HepG2 (cell line): ENCODE data around the gene APOC4. TPM values are rescaled to one million over a fixed set of nuclear protein-coding genes. Genes with fewer than 3 reads are reported as not detected.

ENCODE experiments used
- ARID2 ChIP-seq: sonication (generic); formaldehyde crosslinking; IDR thresholded peaks from 2 replicates; pipeline ENCODE4 v1.8.1; 2022; ENCODE audit warnings: mild to moderate bottlenecking, missing genetic modification reagents, borderline replicate concordance
- ASH2L ChIP-seq: fragments of 300-600, 200-600 bp; sonication (generic); IDR thresholded peaks from 2 replicates; pipeline ENCODE4 v1.7.0; 2017; ENCODE audit warnings: low read depth, mild to moderate bottlenecking, moderate library complexity, mixed read lengths, low read length; ENCODE audit not compliant: insufficient read length
- GLI4 ChIP-seq: sonication (generic); formaldehyde crosslinking; IDR thresholded peaks from 2 replicates; pipeline ENCODE4 v1.5.1; 2020; ENCODE audit warnings: missing genetic modification reagents, mild to moderate bottlenecking, moderate library complexity, borderline replicate concordance
- GLMP ChIP-seq: sonication (generic); formaldehyde crosslinking; IDR thresholded peaks from 2 replicates; pipeline ENCODE4 v1.9.0; 2021; ENCODE audit warnings: missing genetic modification reagents, mild to moderate bottlenecking, borderline replicate concordance
- KLF9 ChIP-seq: IDR thresholded peaks from 2 replicates; pipeline ENCODE4 v1.6.1; 2016; ENCODE audit warnings: low read depth
- MTF2 ChIP-seq: sonication (generic); formaldehyde crosslinking; IDR thresholded peaks from 2 replicates; pipeline ENCODE4 v1.5.0; 2020; ENCODE audit warnings: missing genetic modification reagents, borderline replicate concordance
- SOX5 ChIP-seq: IDR thresholded peaks from 2 replicates; pipeline ENCODE4 v1.6.1; 2016; ENCODE audit warnings: borderline replicate concordance
- SP2 ChIP-seq: sonication (generic); formaldehyde crosslinking; IDR thresholded peaks from 2 replicates; pipeline ENCODE4 v1.5.1; 2020; ENCODE audit warnings: mild to moderate bottlenecking, missing genetic modification reagents
- SPEN ChIP-seq: sonication (generic); formaldehyde crosslinking; IDR thresholded peaks from 2 replicates; pipeline ENCODE4 v1.5.1; 2020; ENCODE audit warnings: low read depth, mild to moderate bottlenecking, missing genetic modification reagents
- STAT6 ChIP-seq: sonication (generic); formaldehyde crosslinking; IDR thresholded peaks from 2 replicates; pipeline ENCODE4 v1.4.0; 2020; ENCODE audit warnings: missing genetic modification reagents, mild to moderate bottlenecking, borderline replicate concordance
- TARDBP ChIP-seq: sonication (generic); formaldehyde crosslinking; IDR thresholded peaks from 2 replicates; pipeline ENCODE4 v1.8.0; 2022; ENCODE audit warnings: mild to moderate bottlenecking, missing genetic modification reagents
- TOPORS ChIP-seq: sonication (generic); formaldehyde crosslinking; IDR thresholded peaks from 2 replicates; pipeline ENCODE4 v1.8.0; 2023; ENCODE audit warnings: mild to moderate bottlenecking, missing genetic modification reagents
- U2AF2 ChIP-seq: fragments of 200-400 bp; formaldehyde crosslinking; IDR thresholded peaks from 2 replicates; pipeline ENCODE4 v1.6.1; 2017; ENCODE audit warnings: low read depth, mild to moderate bottlenecking, low read length
- ZNF30 ChIP-seq: sonication (generic); formaldehyde crosslinking; IDR thresholded peaks from 2 replicates; pipeline ENCODE4 v1.5.0; 2020; ENCODE audit warnings: mild to moderate bottlenecking, missing genetic modification reagents
- ZNF609 ChIP-seq: sonication (generic); formaldehyde crosslinking; IDR thresholded peaks from 2 replicates; pipeline ENCODE4 v1.4.0; 2020; ENCODE audit warnings: mild to moderate bottlenecking, missing genetic modification reagents, borderline replicate concordance
- ZNF660 ChIP-seq: sonication (generic); formaldehyde crosslinking; IDR thresholded peaks from 2 replicates; pipeline ENCODE4 v1.5.1; 2020; ENCODE audit warnings: mild to moderate bottlenecking, low read depth, missing genetic modification reagents, borderline replicate concordance
- ZNF772 ChIP-seq: sonication (generic); formaldehyde crosslinking; IDR thresholded peaks from 2 replicates; pipeline ENCODE4 v1.5.0; 2020; ENCODE audit warnings: mild to moderate bottlenecking, missing genetic modification reagents
- polyA plus RNA-seq, 8 experiments: library from polyadenylated mRNA; depleted of rRNA in 3 of 8; stranded (reverse) in 7 of 8; unstranded in 1 of 8; fragments of >200 nt; fragmentation: Illumina TruSeq in 4 of 8; extraction: Trizol in 4 of 8; gene quantifications; 2 replicates each; pipeline versions ENCODE4 v1.2.1 to v1.2.3, GENCODE V29; 2011 to 2016; ENCODE audit warnings: low read depth in 4 of 8, missing spikeins in 1 of 8, mixed read lengths in 1 of 8; ENCODE audit not compliant: insufficient read depth in 1 of 8
- total RNA-seq, 5 experiments: library from RNA; depleted of rRNA; stranded (reverse); fragments of >200 nt; fragmentation: Illumina TruSeq; extraction: Trizol; gene quantifications; 2 replicates each; pipeline ENCODE4 v1.2.3, GENCODE V29; 2016; ENCODE audit warnings: low read depth in 1 of 5
- TF ChIP-seq, protein P1 (sequence below): sonication (generic); formaldehyde crosslinking; IDR thresholded peaks from 2 replicates; pipeline ENCODE4 v1.4.0; 2020; ENCODE audit warnings: missing genetic modification reagents

APOC4 gene
- total and polyA plus RNA-seq, 2 of the 13 experiments (the other 11 are each of a cell fraction or from before 2014, with no cell fraction given) = 0.46 TPM; not detected in 1

DNA sequence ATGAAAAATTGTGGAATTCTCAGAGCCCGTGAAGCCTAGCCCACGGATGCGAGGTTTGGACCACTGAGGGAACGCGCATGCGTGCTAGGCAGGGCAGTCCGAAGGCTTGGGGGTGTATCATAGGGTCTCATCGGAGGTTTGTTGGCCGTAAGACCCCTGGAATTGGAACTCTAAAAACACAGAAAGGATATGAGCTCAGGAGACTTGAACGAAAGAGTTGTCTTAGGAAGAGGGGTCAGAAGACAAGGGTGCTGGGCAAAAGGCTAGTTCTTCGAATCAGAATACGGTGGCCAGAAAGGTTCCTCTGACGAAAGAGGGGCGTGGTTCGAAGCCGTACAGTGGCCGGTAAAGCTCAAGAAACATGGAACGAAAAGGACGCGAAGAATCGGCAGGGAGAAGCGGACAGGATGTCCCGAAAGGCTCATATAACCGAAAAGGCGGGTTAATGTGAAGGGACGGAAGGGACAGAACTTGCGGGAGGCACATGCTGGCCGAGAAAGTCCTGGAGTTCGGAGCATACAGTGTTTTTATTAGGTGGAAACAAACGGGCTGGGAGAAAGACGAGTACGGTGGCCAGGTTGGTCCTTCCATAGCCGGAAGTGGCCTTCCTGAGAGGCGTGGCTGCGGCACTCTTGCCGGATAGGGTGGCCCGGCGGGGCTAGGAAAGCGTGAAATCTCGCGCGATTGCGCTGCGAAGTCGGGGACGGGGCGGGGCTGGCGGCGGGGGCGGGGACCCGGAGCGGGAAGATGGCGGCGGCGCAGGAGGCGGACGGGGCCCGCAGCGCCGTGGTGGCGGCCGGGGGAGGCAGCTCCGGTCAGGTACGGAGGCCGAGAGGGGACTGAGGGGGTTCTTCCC, 12.8 kb downstream of the APOC4 start, which contains the start of gene CLPTM1 (continued):
- TF ChIP-seq ZNF609 (CRISPR knock-in tag) (no peak), KLF9 (CRISPR knock-in tag) (no peak; the same call in 1 of the 2 replicates), TARDBP (CRISPR knock-in tag) (peak; percentile 85), ASH2L (peak; percentile 97), STAT6 (CRISPR knock-in tag) (no peak), MTF2 (CRISPR knock-in tag) (no peak), ZNF30 (CRISPR knock-in tag) (no peak), SP2 (CRISPR knock-in tag) (peak; percentile 55), ARID2 (CRISPR knock-in tag) (no peak), ZNF660 (no peak), GLI4 (no peak), ZNF772 (CRISPR knock-in tag) (no peak), SOX5 (peak; percentile 32; the same call in 1 of the 2 replicates), GLMP (CRISPR knock-in tag) (no peak), U2AF2 (no peak), SPEN (peak; percentile 90), TOPORS (peak; percentile 65)
- TF ChIP-seq, protein P1, sequence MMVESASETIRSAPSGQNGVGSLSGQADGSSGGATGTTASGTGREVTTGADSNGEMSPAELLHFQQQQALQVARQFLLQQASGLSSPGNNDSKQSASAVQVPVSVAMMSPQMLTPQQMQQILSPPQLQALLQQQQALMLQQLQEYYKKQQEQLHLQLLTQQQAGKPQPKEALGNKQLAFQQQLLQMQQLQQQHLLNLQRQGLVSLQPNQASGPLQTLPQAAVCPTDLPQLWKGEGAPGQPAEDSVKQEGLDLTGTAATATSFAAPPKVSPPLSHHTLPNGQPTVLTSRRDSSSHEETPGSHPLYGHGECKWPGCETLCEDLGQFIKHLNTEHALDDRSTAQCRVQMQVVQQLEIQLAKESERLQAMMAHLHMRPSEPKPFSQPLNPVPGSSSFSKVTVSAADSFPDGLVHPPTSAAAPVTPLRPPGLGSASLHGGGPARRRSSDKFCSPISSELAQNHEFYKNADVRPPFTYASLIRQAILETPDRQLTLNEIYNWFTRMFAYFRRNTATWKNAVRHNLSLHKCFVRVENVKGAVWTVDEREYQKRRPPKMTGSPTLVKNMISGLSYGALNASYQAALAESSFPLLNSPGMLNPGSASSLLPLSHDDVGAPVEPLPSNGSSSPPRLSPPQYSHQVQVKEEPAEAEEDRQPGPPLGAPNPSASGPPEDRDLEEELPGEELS (CRISPR knock-in tag) = peak; percentile 31; the same call in 1 of the 2 replicates
